Measurements from ENCODE around the gene TNFSF8.

- TF ChIP-seq CTCF (IDR thresholded peaks at IDR 0.05) (no peak), POLR2AphosphoS5 (IDR thresholded peaks at IDR 0.05) (no peak)
Observed at GRCh38 chr9:114855488-114855887, 74.9 kb downstream of the TNFSF8 start.

All from sigmoid colon (tissue), 4 donors.